GM19239 (cell line): Measurements from ENCODE around the gene OPN3.
"Not testable (repeated sequence)": the region's sequence is repeated elsewhere in the genome, so short reads cannot be mapped to it uniquely, and the experiment has no call there.

Experiments used
- DNase-seq: peaks from one replicate; pipeline ENCODE4 v3.0.0; 2011; ENCODE audit warnings: low spot score; ENCODE audit not compliant: insufficient read length
- FAIRE-seq: peaks from 2 replicates; lab custom pipeline; 2011; peaks lifted over from hg19 to GRCh38; lab: Jason Lieb, UNC

Gene OPN3

GRCh38 chr1:241640149-241640866 lies at the start of gene OPN3, which contains the start of gene CHML:
Gene OPN3, minus strand, starts transcription at chr1:241640369. Its CDS starts 115 bp downstream, at chr1:241640254.
Gene CHML, minus strand, starts transcription at chr1:241640369. Its CDS starts 4,603 bp downstream, at chr1:241635766.
- DNase-seq (peak; percentile 88), FAIRE-seq (peak; percentile 87)

- DNase-seq (no peak), FAIRE-seq (no peak)
Observed at GRCh38 chr1:241688940-241689368, 48.8 kb upstream of the OPN3 start.

- no peak for DNase-seq
- no peak for FAIRE-seq
Observed at GRCh38 chr1:241684108-241684507, 43.9 kb upstream of the OPN3 start.

GRCh38 chr1:241682921-241683320 lies 42.8 kb upstream of the OPN3 start:
- no peak for FAIRE-seq
- no peak for DNase-seq

GRCh38 chr1:241681861-241682448 lies 41.8 kb upstream of the OPN3 start:
- FAIRE-seq, DNase-seq: not testable (repeated sequence)

- FAIRE-seq: no peak
- no peak for DNase-seq
Observed at GRCh38 chr1:241679961-241680360, 39.8 kb upstream of the OPN3 start.

GRCh38 chr1:241679404-241679803 lies 39.2 kb upstream of the OPN3 start:
- DNase-seq (no peak), FAIRE-seq (no peak)

- no peak for FAIRE-seq
Observed at GRCh38 chr1:241678536-241678935, 38.4 kb upstream of the OPN3 start.

GRCh38 chr1:241677201-241677600 lies 37.0 kb upstream of the OPN3 start:
- peak; percentile 5 for DNase-seq
- FAIRE-seq: peak; percentile 70

More at GRCh38 chr1:241678536-241678935, 38.4 kb upstream of the OPN3 start:
- DNase-seq: no peak

- no peak for FAIRE-seq
- no peak for DNase-seq
Observed at GRCh38 chr1:241675983-241676382, 35.8 kb upstream of the OPN3 start.

GRCh38 chr1:241674805-241675384 lies 34.7 kb upstream of the OPN3 start:
- no peak for FAIRE-seq

GRCh38 chr1:241672301-241672700 lies 32.1 kb upstream of the OPN3 start:
- no peak for FAIRE-seq
- no peak for DNase-seq

More at GRCh38 chr1:241674805-241675384, 34.7 kb upstream of the OPN3 start:
- no peak for DNase-seq

GRCh38 chr1:241666419-241666818 lies 26.2 kb upstream of the OPN3 start:
- no peak for DNase-seq
- no peak for FAIRE-seq

- FAIRE-seq: no peak
Observed at GRCh38 chr1:241660424-241660972, 20.3 kb upstream of the OPN3 start.

GRCh38 chr1:241659016-241659415 lies 18.8 kb upstream of the OPN3 start:
- FAIRE-seq: not testable (repeated sequence)

More at GRCh38 chr1:241660424-241660972, 20.3 kb upstream of the OPN3 start:
- DNase-seq: no peak

GRCh38 chr1:241658081-241658793 lies 18.1 kb upstream of the OPN3 start:
- DNase-seq (no peak), FAIRE-seq (no peak)

More at GRCh38 chr1:241659016-241659415, 18.8 kb upstream of the OPN3 start:
- DNase-seq: not testable (repeated sequence)

GRCh38 chr1:241654641-241655040 lies 14.5 kb upstream of the OPN3 start:
- no peak for FAIRE-seq
- no peak for DNase-seq

GRCh38 chr1:241654019-241654418 lies 13.8 kb upstream of the OPN3 start:
- no peak for FAIRE-seq

GRCh38 chr1:241652012-241652411 lies 11.8 kb upstream of the OPN3 start, which contains the start of gene WDR64:
Gene WDR64, plus strand, starts transcription at chr1:241652281. Its CDS starts 204 bp downstream, at chr1:241652485.
- DNase-seq: no peak
- no peak for FAIRE-seq

More at GRCh38 chr1:241654019-241654418, 13.8 kb upstream of the OPN3 start:
- DNase-seq: no peak

GRCh38 chr1:241648159-241648558 lies 8.0 kb upstream of the OPN3 start:
- FAIRE-seq: no peak

More at GRCh38 chr1:241648159-241648558, 8.0 kb upstream of the OPN3 start:
- DNase-seq: no peak
